ENCODE measurements around the gene RORB.

RORB gene

DNA sequence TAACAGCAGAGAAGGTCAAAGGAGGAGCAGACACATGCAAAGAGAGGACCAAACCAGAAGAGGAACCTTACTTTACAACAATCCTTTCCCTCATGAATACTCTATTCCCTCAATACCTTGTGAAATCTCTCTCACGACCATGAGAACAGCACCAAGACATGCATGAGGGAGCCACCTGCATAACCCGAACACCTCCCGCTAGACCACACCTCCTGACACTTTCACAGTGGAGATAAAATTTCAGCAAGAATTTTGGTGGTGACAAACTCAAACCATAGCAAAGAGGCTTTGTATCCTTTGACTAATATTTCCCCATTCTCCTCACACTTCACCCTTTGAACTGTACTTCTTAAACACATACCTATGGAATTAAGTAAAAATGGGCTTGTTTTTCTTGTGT, 101.7 kb downstream of the RORB start:
- DNase-seq (ENCODE audit: low read depth in 2 of 2) = no peak

DNA sequence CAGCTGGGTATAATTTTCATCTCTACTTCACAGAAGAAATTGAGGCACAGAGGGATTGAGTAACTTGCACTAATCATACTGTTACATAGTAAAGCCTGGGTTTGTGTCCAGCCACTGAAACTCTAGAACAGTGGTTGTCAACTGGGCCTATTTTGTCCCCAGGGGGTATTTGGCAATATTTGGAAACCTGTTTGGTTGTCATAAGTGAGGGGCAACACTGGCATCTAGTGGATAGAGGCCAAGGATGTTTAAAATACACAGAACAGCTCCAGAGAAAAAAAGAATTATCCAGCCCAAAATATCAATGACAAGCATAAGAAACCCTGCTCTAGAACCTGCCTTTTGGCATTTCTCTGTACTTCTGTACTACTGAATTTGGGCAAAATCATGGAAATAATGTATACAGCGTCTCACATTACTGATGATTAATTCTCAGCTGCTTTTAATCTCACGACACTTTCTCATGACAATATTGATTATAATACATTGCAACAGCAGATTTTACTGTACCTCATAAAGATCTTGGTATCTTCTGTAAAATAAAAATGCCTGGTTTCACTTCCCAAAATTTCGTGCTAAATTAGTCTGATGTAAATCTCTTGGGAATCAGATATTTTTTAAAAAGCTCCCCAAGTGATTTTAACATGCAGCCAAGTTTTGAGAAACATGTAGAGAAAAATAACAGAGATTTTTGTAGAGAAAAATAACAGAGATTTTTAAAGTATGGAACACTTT, 112.7 kb downstream of the RORB start:
- no peak for DNase-seq (ENCODE audit: low read depth in 2 of 2)

DNA sequence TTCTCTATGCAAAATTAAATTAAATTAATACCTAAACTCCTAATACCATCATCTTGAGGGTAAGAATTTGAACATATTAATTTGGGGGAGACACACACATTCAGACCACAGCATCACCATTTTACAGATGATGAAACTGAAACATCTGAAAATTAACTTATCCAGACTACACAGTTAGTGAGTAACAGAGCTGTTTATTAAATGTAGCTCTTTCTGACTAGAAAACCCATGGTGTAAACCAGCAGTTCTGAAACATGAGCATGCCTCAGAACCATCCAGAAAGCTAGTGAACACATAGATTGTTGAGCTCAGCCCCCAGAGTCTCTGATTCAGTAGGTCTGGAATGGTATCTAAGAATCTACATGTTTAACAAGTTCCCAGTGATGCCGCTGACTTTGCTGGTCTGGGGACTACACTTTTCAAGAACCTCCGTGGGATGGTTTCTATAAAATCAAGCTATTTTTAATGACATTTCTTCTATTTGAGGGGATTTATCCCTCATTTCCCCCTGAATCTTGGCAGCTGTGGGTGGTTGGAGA, 113.5 kb downstream of the RORB start:
- DNase-seq (ENCODE audit: low read depth in 2 of 2) = no peak

DNA sequence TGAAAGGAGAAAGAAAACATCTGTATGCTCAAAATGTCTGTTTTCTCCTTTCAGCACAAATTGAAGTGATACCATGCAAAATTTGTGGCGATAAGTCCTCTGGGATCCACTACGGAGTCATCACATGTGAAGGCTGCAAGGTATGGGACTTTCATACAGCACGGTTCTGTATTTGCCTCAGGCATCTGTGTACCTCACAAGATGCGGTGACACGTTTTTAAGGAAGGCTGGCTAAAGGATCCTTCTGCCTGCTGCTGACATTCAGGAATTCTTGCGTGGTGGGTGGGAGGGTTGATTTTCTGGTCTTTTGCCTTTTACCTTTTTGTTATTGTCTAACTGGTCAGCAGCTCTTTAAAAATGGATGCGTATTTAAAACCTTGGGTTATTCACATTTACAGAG, 133.1 kb downstream of the RORB start:
- no peak for DNase-seq (ENCODE audit: low read depth in 2 of 2)

DNA sequence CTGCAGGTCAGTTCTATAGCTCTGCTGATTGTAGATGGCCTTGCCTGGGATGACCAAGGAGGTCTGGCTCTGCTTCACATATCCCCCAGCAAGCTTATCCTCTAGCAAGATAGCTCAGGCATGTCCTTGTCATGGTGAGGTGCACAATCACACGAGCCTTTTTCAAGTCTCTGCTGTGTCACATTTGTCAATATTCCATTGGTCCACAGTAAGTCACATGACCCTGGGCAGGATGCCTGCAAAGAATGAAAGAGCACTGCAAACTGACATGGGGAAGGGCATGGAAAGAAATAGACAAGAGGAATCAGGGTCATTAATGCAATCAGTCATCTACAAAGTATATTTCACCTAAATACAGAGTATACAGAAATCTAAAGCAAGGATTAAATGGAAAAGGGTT, 142.0 kb downstream of the RORB start:
- no peak for DNase-seq (ENCODE audit: low read depth in 2 of 2)

DNA sequence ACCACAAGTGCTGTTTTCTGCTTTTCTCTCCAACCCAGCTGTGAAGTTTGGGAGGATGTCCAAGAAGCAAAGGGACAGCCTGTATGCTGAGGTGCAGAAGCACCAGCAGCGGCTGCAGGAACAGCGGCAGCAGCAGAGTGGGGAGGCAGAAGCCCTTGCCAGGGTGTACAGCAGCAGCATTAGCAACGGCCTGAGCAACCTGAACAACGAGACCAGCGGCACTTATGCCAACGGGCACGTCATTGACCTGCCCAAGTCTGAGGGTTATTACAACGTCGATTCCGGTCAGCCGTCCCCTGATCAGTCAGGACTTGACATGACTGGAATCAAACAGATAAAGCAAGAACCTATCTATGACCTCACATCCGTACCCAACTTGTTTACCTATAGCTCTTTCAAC, 145.2 kb downstream of the RORB start:
- DNase-seq (ENCODE audit: low read depth in 2 of 2) = no peak

DNA sequence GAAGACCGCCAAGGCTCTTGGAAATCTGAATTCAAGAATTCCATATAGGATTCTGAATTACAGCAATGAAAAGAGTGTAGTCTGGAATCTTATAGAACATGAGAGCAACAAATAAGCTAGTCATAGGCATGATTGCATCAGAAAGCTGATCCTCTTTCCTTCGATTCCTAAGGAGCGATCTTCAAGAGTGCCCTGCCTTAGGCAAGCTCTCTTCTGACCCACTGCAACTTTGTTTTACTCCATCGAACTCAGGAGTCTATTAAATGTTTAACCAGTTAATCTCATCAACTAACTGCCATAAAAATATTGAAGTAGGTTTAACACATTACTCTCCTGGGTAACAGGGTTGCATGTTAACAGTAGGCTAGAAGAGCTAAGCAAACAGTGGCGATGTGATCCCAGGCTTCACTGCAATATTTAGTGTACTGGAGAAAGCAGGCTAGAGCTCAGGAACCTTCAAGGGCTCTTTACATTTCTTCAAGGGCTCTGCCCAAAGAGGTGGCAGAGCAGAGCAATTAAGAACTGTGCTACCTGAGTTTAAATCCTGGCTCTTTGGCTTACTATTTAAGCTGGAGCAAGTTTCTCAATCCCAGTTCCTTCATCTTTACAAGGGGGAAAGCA, 146.3 kb downstream of the RORB start:
- no peak for DNase-seq (ENCODE audit: low read depth in 2 of 2)

DNA sequence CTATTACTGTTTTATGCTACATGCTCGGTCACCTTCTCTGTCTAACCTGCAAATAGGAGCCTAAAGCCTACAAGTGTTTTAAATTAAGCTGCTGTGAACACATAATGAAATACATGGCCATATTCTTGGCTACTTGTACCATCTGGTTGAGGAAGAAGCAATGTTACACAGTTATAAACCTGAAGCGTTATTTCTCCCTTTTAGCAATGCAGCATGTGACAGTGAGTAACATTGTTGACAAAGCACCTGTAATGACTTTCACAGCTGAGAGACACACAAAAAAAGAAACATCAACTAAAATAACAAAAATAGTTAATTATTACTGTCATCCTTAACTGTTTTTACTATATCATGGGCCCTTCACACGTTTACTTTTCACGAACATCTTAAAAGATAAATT, 146.9 kb downstream of the RORB start:
- DNase-seq (ENCODE audit: low read depth in 2 of 2) = no peak

DNA sequence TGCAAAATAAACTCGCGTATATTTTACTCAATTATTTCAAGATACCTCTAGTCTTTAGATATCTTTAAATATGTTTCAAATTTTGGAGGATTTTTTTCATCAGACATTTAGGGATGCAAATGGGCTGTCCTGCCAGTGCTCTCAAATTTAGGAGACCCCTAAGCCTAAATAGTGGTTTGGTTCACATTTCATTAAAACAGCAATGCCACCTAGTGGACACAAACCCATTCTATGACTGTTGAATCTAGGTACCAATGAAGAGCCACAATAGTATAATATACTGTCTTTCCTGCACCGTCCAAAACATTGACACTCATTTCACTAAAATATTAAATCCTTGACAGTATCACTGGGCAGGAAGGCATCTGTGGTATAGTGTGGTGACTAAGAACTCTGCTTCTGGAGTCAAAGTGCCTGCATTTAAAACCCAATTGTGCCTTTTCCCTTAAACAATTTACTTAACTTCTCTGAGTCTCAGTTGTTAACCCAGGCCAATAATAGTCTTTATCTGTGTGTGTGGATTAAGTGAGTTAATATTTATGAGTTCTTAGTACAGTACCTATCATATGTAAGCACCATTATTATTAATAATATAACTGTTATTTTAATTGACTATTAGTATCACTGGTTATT, 148.0 kb downstream of the RORB start:
- DNase-seq (ENCODE audit: low read depth in 2 of 2) = no peak

DNA sequence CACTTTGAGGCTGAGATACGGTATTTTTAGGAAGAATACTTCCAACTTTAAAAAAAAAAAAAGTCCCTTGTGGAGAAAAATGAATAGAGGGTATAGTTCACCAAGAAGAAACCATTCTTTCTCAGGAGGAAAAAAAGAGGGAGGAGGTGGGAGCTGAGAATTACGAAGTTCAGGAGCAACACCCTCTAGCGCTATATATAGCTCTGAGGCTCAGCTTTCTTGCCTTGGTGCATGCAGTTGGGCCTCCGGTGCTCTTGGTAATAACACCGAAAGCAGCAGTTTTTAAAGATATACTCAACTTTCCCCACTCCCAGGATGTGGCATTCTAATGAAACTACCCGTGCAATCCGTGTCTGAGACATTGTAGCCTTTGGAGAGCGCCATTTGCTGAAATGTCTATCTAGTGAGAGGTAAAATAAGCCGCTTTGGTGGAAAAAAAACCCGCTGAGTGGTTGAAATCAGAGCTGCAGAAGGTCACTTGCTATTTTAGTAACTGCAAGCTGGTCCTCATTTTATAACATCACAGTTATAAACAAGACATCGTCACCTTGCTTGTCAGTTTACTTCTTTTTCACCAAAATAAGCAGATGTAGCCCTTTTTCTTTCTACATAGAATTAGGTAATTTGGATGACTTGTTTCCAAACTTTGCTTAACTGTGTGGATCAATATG, 156.4 kb downstream of the RORB start:
- no peak for DNase-seq (ENCODE audit: low read depth in 2 of 2)

DNA sequence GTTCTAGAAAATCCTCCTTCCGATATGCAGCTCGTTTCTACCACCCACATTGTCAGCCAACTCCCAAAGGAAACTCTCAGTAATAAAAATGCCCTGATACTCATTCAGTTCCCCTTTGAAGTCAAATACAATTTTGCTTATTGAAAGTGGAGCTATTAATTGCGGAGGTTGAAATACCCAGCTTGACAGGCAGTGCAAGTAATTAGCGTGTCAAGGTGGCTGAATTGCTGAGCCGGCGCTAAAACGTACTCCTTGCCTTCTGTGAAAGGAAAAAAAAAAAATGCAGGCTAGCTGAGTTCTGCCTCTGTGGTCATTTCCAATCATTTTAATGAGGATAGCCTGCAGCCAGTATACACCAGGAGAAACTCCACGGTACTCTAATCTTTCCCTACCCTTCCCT, 165.5 kb downstream of the RORB start:
- no peak for DNase-seq (ENCODE audit: low read depth in 2 of 2)

DNA sequence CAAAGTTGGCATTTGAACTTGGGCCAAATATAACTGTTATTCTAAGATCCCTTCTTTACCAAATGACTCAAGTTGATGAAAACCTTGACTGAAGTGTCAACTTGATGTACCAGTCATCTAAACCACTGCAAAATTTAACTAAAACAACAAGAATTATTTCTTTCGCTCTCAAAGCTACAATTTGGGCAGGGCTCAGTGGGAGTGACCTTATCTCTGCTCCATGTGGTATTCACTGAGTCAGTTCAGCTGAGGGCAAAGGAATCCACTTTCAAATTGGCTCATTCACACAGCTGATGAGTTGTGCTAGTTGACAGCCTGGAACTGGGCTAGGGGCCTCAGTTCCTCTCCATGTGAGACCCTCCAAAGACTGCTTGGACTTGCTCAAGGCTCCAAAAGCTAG, 166.3 kb downstream of the RORB start:
- DNase-seq (ENCODE audit: low read depth in 2 of 2) = no peak

DNA sequence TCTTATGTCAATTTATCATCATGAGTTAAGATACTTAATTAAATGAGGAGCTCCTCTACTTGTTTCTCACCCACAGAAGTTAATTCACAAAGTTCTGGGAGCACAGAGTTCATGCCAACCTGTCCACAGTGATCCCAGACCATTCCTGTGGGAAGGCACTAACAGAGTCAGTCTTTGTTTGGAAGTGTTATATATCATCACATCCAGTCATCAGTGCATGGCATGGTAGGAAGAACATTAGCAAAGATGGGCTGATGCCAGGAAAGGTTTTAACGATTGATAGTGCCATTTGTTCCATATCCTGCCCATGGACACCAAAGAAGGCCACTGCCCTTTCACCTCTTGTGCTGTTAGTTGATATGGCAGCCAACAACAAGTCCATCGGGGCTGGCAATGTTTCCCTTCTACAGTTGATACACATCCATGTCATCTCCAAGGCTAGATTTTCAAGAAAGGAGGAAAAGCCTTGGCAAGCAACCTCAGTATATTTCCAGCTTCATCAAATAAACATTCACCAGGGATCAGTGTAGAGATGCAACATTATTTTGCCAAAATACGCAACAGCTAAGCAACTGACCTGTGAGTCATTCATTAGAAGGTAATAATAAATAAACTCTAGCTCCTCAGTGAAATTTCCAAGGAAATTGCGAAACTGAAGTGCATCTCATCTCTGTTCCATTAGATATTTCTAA, 169.6 kb downstream of the RORB start:
- DNase-seq (ENCODE audit: low read depth in 2 of 2) = no peak

DNA sequence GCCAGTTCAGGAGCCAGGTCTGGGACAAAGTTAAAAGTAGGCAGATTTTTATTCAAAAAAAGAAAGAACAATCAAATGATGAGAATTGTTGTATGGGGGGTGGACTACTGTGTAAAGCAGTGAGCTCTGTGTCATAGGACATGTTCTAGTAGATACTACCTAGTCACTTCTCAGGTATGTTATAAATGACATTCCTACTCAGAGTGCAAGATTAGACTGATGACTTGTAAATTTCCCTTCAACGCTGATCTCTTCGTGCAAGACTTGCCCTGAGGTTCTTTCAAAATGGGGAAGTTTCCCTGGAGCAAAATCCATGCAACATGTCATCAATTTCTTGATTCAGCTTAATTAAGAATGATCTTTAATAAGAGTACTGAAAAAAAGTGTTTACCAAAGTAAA, 175.1 kb downstream of the RORB start:
- no peak for DNase-seq (ENCODE audit: low read depth in 2 of 2)

DNA sequence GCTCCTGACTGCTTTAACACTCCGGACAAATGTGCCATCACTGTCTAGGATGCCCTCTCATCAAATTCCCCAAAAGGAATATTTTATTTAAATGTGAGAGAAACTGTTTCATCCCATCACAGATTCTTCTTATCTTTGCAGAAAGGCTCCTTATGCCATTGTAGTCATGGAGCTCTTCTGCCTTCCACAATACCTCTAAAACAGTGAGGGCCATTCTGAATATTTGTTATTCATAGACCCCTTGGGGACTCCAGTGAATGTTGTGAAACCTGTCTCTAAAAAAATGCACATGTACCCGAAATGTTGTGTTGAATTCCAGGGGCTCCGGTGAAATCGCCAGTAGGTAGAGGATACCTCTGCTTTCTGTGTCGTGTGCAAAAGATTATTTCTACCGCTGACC, 176.9 kb downstream of the RORB start:
- no peak for DNase-seq (ENCODE audit: low read depth in 2 of 2)

DNA sequence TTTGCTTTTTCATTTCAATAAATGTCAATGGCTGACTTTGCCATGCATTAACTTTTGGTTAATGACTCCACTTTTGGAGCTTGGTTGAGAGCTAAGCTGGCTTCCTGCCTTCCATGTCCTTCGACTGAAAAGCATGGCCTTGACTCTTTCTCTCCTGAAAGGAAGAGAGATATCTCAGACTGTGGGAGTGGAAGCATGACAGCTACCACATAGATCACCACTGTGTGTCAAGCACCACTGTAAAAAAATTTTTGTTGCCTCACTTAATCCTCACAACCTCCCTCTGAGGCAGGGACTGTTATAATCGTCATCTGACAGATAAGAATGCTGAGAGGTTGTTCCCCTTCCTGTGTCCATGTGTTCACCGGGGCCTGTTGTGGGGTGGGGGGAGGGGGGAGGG, 184.8 kb downstream of the RORB start:
- no peak for DNase-seq (ENCODE audit: low read depth in 2 of 2)

DNA sequence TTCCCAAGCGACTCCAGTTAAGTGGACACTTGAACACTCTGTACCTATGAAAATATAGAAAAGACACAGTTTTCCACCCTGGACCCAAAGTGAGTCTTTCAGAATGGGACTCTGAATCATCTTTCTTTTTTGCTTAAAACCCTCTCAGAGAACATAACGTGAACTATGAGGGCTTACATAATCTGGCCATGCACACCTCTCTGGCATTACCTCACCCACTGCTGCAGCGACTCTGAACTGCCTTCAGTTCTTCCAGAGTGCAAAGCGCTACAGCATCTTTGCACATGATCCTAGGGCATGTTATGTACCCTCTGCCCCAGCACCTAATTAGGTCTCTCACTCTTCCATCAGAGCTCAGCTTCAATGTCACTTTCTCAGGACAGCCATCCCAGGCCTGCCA, 186.2 kb downstream of the RORB start:
- DNase-seq (ENCODE audit: low read depth in 2 of 2) = no peak

DNA sequence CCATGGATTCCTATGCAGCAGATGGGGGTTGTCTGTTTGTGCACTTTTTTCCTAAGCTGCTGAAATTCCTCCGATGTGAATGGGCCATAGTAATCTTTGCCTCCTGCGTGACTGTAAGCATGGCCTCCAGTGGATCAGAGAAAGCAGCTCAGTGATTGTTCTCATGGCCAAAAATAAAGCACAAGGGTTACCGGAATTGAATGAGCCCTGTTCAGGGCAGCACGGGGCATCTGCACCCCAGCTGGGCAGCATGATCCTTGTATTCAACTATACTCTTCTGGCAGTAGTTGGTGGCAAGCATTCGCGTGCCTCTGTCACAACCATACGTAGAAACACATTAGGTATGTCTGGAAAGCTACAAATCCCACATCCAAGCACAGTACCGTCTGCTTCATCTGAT, 193.9 kb downstream of the RORB start:
- DNase-seq (ENCODE audit: low read depth in 2 of 2) = no peak

DNA sequence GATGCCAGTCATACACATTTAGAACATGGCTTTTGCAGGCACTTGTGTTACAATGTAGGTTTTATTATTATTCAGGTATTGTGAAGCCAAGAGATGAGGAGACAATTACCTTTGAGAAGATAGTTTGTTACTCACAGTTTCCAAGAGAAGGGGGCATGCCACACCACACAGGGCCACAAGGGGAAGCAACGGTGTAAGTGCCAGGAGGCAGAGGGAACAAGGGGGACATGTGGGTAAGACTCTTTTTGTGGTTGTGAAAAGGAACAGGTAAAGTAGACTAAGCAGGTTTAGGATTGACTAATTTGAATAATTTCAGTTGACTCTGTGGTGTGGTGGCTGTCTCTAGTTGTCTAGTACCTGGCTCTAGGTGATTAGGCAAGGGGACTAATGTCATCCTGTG, 199.4 kb downstream of the RORB start:
- no peak for DNase-seq (ENCODE audit: low read depth in 2 of 2)

DNA sequence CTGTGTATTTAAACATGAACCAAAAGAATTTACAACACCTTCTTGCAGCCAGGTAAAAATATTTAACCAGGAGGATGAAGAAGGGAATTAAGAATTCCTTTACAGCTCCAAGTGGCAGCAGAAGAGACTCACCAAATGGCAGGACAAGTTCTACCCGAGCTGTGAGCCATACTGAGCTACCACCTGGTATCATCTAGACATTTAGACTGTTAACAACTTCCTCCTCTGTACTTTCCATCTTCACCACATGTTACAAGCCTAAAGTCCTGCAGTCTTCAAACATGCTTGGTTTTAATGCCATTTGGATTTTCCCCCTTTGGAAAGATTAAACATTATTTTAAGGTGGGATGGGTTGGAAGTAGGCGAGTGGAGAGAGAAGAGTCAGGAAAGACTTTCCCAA, 200.4 kb downstream of the RORB start:
- DNase-seq (ENCODE audit: low read depth in 2 of 2) = no peak

DNA sequence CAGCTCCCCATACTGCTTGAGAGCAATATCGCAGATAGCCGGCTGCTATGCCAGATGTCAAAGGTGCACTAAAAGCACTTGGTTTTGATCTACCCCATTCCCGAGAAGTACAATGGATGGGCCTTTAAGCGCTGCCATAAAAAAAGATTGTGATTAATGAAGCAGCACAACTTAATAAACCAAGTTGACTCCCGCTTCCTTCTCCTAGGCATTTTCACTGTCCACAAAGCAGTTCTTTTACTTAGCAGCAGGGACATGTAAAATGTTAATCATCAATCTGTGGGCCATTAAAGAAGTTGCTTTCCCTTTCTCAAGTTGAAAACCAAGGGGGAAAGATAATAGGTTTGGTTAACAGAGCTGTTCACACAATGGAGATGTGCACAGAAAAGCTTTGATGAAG, 214.2 kb downstream of the RORB start:
- no peak for DNase-seq (ENCODE audit: low read depth in 2 of 2)

DNA sequence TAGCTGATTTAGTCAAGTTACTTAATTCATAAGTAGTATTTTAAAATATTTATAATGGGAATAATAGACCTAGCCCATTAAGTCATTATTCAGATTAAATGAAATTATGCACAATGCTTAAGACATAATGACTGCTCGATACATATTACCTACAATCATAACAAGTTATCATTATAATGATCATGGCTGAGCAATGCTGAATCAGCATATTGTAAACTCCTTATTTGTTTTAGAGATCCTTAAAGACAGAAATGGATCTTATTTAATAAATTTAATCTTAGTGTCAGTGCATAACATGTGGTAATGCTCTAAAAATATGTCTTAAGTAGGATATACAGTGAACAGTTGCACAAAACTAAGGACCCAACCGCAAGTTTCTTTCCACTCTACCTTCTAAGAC, 221.6 kb downstream of the RORB start:
- no peak for DNase-seq (ENCODE audit: low read depth in 2 of 2)
